ENCODE measurements around the gene KDM6A. TPM values are rescaled to one million over a fixed set of nuclear protein-coding genes. Genes with fewer than 3 reads are reported as not detected.

Gene KDM6A
- total RNA-seq, 1 experiment from 2014 or later: 42.8 TPM

GRCh38 chrX:45143455-45143854, 270.5 kb downstream of the KDM6A start:
- intact Hi-C loops (cut with micrococcal nuclease; ENCODE audit: unreplicated experiment): no loop called here

DNA sequence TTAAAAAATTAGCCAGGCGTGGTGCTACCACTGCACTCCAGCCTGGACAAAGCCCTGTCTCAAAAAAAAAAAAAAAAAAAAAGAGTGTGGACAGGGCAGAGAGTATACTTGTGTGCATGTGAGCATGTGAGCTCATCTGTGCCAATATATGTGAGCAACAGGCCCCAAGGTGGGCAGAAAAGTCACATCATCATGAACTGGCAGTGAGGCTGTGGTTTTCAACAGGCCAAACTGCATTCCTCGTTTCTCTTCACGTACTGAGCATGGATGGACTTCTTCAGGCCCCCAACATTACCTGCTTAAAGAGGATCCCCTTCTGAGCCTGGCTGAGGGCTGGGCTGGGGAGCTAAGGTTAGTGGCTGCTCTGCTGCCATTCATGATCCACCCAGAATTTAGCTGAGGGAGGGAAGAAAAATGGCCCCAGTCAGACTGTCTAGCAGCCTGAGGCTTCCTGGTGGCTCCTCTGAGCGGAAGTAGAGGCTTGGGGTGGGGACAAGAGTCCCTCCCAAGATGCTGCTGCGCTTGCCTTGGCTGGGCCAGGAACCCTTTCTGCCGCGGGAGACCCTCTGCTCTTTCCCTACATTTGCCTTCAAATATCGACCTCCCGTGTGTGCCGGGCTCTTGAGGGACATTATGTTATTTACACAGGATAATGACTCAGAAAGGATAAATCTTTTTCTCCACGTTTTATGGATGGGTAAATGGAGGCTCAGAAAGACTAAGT, 272.7 kb downstream of the KDM6A start:
- H3K4me3 Mint-ChIP-seq (ENCODE audit: low read depth, unreplicated experiment): no peak overlapping the region
- no peaks in the 10 kb centered on the region for H3K9me3 Mint-ChIP-seq (ENCODE audit: low read depth, unreplicated experiment)
- BruUV-seq (replicated peaks): no TSS peak
- no peak overlapping the region for H3K27ac Mint-ChIP-seq (ENCODE audit: unreplicated experiment)
- CTCF ChIA-PET: interaction anchor here (0.7 kb wide), 2 partner anchors 762 to 1045 kb away, joined by 3 to 4 read pairs; no protein-coding TSS in a partner anchor
- H3K27me3 Mint-ChIP-seq (ENCODE audit: unreplicated experiment): peaks cover 6% of the 10 kb centered on the region
- no peaks in the 10 kb centered on the region for H3K36me3 Mint-ChIP-seq (ENCODE audit: insufficient read depth, unreplicated experiment)
- no peak for DNase-seq
- intact Hi-C loops (cut with micrococcal nuclease; ENCODE audit: unreplicated experiment): no loop called here
- H3K4me1 Mint-ChIP-seq (ENCODE audit: low read depth, unreplicated experiment): no peaks in the 10 kb centered on the region
- TF ChIP-seq, protein P1, sequence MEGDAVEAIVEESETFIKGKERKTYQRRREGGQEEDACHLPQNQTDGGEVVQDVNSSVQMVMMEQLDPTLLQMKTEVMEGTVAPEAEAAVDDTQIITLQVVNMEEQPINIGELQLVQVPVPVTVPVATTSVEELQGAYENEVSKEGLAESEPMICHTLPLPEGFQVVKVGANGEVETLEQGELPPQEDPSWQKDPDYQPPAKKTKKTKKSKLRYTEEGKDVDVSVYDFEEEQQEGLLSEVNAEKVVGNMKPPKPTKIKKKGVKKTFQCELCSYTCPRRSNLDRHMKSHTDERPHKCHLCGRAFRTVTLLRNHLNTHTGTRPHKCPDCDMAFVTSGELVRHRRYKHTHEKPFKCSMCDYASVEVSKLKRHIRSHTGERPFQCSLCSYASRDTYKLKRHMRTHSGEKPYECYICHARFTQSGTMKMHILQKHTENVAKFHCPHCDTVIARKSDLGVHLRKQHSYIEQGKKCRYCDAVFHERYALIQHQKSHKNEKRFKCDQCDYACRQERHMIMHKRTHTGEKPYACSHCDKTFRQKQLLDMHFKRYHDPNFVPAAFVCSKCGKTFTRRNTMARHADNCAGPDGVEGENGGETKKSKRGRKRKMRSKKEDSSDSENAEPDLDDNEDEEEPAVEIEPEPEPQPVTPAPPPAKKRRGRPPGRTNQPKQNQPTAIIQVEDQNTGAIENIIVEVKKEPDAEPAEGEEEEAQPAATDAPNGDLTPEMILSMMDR (IDR thresholded peaks at IDR 0.05; ENCODE audit: unreplicated experiment): no peak

More at GRCh38 chrX:45143455-45143854, 270.5 kb downstream of the KDM6A start:
- Mint-ChIP-seq H3K27me3 (ENCODE audit: unreplicated experiment) (no peaks in the 10 kb centered on the region), H3K4me1 (ENCODE audit: low read depth, unreplicated experiment) (no peaks in the 10 kb centered on the region), H3K4me3 (ENCODE audit: low read depth, unreplicated experiment) (no peak overlapping the region), H3K36me3 (ENCODE audit: insufficient read depth, unreplicated experiment) (no peaks in the 10 kb centered on the region), H3K27ac (ENCODE audit: unreplicated experiment) (no peak overlapping the region), H3K9me3 (ENCODE audit: low read depth, unreplicated experiment) (no peaks in the 10 kb centered on the region)
- TF ChIP-seq, protein P1 (IDR thresholded peaks at IDR 0.05; ENCODE audit: unreplicated experiment): no peak
- CTCF ChIA-PET: interaction anchor here (0.7 kb wide), 1 partner anchor 196 kb away, joined by 7 read pairs; no protein-coding TSS in a partner anchor
- DNase-seq: no peak
- no TSS peak for BruUV-seq (replicated peaks)

DNA sequence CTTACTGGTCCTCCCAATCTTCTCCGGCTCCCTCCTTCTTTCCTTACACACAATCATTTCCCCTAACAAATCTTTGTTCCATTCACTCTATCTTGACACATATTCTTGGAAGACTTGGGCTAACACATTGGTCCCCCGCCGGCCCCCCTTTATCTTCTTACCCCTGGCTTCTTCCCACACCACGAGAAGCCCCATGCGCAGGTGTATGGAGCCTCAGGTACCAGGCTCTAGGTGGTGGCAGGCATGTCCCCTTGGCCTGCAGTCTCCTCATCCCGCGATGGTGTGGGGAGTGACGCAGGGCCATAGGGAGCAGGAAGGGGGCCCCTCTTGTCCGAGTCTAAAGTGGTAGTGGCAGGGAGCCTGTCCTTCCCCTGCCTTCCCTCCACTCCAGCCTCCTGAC, 277.8 kb downstream of the KDM6A start:
- CTCF ChIA-PET: no interaction called here
- Mint-ChIP-seq H3K4me3 (ENCODE audit: low read depth, unreplicated experiment) (no peak overlapping the region), H3K27me3 (ENCODE audit: unreplicated experiment) (peaks cover 26% of the 10 kb centered on the region), H3K36me3 (ENCODE audit: insufficient read depth, unreplicated experiment) (no peaks in the 10 kb centered on the region), H3K9me3 (ENCODE audit: low read depth, unreplicated experiment) (no peaks in the 10 kb centered on the region), H3K27ac (ENCODE audit: unreplicated experiment) (no peak overlapping the region), H3K4me1 (ENCODE audit: low read depth, unreplicated experiment) (no peaks in the 10 kb centered on the region)
- intact Hi-C loops (cut with micrococcal nuclease; ENCODE audit: unreplicated experiment): no loop called here
- DNase-seq: no peak
- TF ChIP-seq, protein P1 (IDR thresholded peaks at IDR 0.05; ENCODE audit: unreplicated experiment): no peak
- BruUV-seq (replicated peaks): no TSS peak

DNA sequence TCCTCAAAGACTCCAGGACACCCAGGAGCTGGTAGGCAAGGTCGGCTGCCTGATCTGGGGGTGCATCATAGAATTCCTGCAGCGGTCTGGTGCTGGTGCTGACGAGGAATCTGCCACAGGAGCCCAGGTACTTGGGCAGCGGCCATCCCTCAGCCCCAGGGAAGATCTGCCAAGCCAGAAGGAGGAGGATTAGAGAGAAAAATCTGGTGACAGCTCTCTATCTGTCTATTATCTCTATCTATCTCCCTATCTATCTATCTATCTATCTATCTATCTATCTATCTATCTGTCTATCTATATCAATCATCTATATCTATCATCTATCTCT, 281.0 kb downstream of the KDM6A start:
- Mint-ChIP-seq H3K36me3 (ENCODE audit: insufficient read depth, unreplicated experiment) (no peaks in the 10 kb centered on the region), H3K27ac (ENCODE audit: unreplicated experiment) (no peak overlapping the region), H3K4me3 (ENCODE audit: low read depth, unreplicated experiment) (no peak overlapping the region), H3K9me3 (ENCODE audit: low read depth, unreplicated experiment) (no peaks in the 10 kb centered on the region), H3K27me3 (ENCODE audit: unreplicated experiment) (peaks cover 26% of the 10 kb centered on the region), H3K4me1 (ENCODE audit: low read depth, unreplicated experiment) (no peaks in the 10 kb centered on the region)
- TF ChIP-seq, protein P1 (IDR thresholded peaks at IDR 0.05; ENCODE audit: unreplicated experiment): no peak
- no TSS peak for BruUV-seq (replicated peaks)
- CTCF ChIA-PET: no interaction called here
- intact Hi-C loops (cut with micrococcal nuclease; ENCODE audit: unreplicated experiment): no loop called here
- no peak for DNase-seq
